Measurements from ENCODE around the gene STATH.
A peak's percentile ranks its signal among the peaks of the same experiment; 100 is the strongest.
"Not testable (repeated sequence)": the region's sequence is repeated elsewhere in the genome, so short reads cannot be mapped to it uniquely, and the experiment has no call there.

The STATH gene, protein sequence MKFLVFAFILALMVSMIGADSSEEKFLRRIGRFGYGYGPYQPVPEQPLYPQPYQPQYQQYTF

DNA sequence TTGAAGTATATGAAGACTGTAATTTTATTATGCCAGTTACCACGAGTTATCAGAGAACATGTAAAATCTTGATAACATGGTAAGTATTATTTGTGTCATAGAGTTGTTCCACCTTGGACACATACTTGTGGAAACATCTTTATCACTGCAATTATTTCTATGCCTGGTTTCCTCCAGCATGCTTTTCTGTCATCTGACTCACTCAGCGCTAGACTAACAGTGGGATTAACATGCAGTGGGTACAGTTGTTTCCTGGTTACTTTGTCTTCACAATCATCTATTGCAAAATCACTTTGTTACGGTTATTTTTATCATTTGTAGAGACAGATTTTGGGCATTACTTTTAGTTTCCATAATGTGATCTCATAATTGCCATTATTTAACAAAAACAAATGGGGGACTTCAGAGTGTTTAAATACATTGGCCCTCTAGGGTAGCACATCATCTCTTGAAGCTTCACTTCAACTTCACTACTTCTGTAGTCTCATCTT lies at the start of gene STATH:
TSS of gene STATH (plus strand) at position 441 of the 491 bp plus-strand sequence. CDS start 2,472 bp downstream, outside the sequence.
- no peak for DNase-seq

DNA sequence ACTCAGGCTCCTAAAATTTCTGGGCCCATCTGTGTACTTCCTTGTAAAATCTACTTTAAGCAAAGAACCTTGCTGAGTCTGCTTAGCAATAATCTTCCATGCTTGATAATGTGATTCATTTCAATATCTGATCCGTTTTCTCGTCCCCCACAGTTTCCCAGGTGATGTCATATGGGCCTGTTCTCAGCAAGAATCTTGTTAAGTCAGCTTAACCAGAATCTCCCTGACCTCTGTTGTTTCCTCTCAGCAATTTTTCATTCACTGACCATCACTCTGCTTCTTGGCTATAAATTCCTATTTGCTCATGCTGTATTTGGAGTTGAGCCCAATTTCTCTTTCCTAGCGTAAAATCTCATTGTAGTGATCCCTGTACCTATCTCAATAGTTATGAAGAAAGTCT lies 44.2 kb upstream of the STATH start:
- no peak for DNase-seq

DNA sequence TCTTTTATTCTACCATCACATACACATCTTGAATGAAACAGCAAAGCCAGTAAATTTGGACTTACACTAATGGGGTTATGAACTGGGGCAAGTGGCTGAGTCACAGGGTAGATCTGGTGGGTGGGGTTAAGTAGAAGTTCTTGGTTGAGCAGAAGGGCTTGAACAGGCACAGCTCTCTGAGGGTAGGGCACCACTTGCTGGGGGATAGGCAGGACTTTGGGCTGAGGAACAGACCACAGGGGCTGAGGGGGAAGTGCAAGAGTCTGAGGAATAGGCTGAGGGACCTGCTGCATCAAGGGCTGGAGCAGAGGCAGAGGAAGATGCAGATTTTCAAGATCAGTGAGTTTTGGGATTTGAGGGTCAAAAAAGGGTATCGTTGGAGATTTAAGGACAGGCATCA lies 38.6 kb upstream of the STATH start:
- peak; percentile 4 for DNase-seq

DNA sequence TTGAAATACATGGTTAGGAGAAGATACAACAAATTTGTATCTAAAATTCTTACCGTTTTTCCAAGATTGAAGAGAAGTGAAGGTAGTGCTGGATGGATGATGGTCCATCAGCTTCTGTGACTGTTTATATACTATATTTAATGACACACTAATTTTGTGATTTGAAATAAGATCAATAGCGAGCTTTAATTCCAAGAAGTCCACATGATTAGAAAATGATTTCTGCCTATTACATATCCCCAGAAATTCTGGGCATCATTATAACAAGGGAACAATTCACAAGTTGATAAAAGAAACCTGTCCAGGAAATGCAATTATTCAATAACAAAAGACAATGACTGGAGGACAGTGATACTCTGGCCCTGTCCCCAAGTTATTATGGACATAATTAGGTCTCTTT lies 30.1 kb upstream of the STATH start, which contains the start of gene CSN2:
TSS of gene CSN2 (minus strand) at position 101 of the 400 bp plus-strand sequence. CDS start 4,733 bp downstream, outside the sequence.
- DNase-seq: no peak

DNA sequence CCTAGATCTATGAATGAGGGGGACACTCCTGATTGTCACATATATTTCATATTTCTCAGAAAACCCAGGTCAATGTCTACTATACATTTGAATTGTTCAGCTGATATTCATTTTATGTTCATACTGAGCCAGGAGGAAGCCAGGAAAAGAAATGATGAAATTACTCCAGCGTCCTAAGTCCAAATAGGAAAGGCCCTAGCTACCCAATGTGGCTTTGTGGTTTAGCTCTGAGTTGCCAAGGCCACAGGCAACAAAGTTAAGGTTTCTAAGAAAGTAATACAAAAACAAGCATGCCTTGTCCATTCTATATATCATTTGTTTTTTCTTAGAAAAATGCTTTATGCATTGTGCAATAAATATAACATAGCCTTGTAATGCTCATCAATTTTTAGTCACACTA lies 25.7 kb upstream of the STATH start:
- peak; percentile 47 for DNase-seq

DNA sequence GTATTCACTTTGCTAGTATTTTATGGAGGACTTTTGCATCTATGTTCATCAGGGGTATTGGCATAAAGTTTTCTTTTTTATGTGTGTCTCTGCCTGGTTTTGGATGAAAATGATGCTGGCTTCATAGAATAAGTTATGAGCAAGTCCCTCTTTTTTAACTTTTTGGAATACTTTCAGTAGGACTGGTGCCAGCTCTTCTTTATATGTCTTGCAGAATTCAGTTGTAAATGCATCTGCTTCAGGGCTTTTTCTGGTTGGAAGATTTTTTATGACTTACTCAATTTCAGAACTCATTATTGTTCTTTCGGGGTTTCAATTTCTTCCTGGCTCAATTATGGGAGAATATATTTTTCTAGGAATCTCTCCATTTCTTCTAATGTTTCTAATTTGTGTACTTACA lies 21.1 kb upstream of the STATH start:
- no peak for DNase-seq

DNA sequence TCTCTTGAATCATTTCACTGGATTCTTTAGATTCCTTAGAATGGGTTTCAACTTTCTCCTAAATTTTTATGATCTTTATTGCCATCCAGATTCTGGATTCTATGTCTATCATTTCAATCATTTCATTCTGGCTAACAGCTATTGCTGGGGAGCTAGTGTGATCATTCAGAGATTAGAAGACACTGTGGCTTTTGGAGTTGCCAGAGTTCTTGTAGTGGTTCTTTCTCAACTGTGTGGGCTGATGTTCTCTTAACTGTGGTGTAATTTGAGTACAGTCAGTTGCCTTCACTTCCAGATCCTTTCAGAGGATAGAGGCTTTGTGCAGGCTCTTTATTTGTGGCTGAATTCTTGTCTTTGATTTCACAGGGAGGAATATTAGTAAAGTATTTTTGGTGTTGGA lies 18.2 kb upstream of the STATH start:
- peak; percentile 26 for DNase-seq

DNA sequence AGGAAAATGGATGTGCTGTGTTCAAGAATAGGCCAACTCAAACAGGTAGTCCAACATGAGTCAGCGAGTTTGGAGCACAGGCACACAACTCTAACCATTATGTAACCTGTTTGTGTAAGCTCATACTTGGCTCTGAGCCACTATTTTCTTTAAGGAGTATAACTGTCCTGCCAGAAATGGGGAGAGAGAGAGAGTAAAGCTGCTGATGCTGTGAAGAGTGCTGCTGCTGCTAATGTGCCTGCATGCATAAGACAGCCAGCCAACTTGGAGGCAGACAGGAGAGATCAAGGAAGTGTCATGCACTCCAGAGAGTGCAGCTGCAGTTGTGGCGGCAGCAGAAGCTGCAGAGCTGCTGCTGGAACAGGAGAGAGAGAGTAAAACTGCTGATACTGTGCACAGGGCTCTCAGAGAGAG lies 11.7 kb upstream of the STATH start:
- DNase-seq: no peak

DNA sequence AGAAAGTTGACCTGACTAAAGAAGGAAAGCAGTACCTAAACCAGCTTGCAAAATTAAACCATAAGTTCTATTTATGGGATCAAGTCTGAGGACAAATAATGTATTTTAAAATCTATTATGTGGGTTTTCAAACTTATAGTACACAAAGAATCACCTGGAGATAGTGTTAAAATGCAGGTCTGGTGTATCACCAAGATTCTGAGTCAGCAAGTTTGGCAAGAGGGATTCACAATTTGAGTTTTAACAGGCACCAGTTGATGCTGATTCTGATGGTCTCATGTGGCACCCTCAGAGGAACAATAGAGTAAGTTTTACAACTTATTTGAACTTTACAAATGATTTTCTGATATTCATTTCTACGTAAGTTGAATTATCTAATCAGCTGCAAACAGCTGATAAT lies 9.1 kb upstream of the STATH start:
- no peak for DNase-seq

DNA sequence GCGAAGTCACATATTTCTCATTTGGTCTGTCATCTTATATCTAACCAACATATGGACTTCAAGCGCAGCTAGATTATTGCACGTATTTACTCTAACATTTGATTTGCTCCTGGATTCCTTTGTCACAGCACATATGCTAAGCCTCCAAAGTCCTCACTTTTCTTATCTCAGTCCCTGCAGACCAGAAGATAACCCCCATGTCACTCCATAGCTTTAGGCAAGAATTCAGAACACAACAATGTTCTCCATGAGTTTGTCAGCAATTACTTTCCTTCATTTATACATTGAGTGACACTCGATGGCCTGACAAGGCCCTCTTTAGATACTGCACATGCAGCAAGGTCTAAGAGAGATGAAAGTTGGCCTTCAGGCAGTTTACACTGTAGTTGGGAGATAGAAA lies 4.8 kb upstream of the STATH start:
- peak; percentile 63 for DNase-seq

DNA sequence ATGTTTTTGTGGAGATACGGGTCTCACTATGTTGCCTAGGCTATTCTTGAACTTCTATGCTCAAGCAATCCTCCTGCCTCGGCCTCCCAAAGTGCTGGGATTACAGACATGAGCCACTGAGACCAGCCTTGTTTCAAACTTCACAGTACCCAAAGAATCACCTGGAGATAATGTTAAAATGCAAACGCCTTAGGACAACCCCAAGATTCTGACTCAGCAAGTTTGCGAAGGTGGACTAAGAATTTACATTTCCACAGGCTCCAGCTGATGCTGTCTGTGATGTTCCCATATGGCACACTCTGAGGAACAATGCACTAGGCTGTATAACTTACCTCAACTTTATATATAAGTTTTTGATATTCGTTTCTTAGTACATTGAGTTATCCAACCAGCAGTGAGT lies 984 bp upstream of the STATH start:
- no peak for DNase-seq

DNA sequence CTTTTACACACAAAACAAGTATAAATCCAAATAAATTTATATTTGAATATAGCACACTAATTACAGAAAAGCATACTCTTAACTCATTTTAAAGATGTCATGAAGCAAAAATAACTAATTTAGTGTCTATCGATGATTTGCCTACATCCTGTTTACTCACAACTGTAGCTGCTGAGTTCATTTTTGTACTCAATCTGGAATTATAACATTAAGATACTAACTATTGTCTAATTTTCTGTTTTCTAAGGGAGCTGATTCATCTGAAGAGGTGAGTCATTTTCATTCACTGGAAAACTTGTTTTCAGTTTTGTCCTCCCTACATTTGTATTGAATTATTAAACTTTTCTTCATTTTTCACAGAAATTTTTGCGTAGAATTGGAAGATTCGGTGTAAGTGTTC lies 3.7 kb downstream of the STATH start:
- DNase-seq: no peak

DNA sequence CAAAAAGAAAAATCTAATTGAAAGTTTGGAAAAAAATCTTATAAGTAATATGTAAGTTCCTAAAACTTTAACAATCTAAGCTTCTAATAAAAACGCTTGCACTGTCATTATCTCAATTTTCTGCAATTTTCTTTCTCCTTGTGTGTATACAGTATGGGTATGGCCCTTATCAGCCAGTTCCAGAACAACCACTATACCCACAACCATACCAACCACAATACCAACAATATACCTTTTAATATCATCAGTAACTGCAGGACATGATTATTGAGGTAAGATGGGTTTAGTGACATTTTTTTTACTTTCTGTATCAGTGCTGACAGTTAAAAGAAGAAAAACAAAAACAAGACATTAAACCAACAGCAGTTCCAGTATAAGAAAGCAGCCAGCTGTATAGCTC lies 4.9 kb downstream of the STATH start:
- peak; percentile 92 for DNase-seq

DNA sequence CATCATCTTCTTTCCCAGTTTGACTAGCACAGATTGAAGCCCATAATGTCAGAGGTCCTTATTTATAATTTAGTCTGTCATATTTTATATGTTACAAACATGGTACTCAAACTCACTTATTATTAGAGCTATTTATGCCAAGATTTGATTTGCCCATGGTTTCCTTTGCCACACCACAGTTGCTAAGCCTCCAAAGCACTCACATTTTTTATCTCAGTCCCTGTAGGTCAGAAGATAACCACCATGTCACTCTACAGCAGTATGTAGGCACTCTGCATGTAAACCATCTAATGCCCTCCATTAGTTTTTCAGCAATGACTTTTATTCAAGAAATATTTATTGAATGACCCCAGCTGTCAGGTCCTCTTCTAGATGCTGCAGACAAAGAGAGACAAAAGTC lies 6.7 kb downstream of the STATH start:
- no peak for DNase-seq

DNA sequence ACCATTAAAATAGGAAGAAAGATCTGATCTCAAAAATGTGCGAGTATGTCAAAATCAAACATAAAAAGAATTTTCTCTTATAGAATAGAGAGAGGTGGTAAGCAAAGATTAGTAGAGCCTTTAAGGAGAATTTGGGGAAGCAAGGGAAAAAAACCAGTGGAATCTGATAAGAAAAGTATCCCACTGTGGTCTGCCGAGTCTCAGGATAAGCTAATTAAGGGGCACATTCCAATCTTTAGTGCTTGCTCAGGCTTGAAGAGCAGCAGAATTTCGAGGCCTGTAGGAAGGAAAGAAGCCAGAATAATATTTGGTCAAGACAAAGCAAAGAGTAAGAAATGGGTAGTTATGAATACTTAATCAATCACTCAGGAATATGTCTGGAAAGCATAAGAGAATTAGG lies 13.0 kb downstream of the STATH start:
- DNase-seq: no peak

DNA sequence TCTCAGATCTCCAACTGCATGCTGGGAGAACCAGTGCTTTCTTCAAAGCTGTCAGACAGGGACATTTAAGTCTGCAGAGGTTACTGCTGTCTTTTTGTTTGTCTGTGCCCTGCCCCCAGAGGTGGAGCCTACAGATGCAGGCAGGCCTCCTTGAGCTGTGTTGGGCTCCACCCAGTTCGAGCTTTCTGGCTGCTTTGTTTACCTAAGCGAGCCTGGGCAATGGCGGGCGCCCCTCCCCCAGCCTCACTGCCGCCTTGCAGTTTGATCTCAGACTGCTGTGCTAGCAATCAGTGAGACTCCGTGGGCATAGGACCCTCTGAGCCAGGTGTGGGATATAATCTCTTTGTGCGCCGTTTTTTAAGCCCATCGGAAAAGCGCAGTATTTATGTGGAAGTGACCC lies 23.2 kb downstream of the STATH start:
- not testable (repeated sequence) for DNase-seq

DNA sequence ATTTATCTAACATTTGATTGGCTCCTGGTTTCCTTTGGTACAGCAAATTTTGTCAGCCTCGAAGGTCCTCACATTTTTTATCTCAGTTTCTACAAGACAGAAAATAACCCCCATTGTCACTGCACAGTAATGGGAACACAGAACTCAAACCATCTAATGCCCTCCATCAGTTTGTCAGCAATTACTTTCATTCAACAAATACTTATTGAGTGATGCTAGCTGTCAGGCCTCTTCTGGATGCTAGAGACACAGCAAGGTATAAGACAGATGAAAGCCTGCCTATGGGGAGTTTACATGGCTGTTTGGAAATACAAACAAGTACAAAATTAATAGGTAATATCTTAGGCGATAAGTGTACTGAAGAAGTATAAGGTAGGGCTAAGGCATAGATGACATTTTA lies 27.5 kb downstream of the STATH start:
- DNase-seq: no peak

DNA sequence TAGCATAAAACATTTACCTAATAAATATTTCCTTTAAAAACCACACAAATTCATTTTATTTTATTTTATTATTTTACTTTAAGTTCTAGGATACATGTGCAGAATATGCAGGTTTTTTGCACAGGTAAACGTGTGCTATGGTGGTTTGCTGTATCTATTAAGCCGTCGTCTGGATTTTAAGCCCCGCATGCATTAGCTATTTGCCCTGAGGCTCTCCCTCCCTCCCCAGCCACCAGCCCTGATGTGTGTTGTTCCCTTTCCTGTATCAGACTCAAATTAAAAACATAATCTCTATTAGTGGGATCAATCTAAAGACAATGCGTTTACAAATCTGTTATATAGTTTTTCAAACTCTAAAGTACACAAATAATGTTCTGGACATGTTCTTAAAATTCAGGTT lies 31.2 kb downstream of the STATH start:
- DNase-seq: no peak

DNA sequence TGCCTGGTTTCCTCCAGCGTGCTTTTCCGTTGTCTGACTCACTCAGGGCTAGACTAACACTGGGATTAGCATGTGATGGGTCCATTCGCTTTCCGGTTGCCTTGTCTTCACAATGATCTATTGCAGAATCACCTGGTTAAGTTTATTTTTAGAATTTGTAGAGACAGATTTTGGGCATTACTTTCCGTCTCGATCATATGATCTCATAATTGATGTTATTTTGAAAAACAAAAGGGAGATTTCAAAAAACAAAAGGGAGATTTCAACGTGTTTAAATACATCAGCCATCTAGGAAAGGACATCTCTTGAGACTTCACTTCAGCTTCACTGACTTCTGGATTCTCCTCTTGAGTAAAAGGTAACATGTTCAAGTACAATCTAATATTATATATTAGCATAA lies 32.4 kb downstream of the STATH start, which contains the start of gene HTN3:
TSS of gene HTN3 (plus strand) at position 301 of the 400 bp plus-strand sequence. CDS start 2,282 bp downstream, outside the sequence.
- not testable (repeated sequence) for DNase-seq

DNA sequence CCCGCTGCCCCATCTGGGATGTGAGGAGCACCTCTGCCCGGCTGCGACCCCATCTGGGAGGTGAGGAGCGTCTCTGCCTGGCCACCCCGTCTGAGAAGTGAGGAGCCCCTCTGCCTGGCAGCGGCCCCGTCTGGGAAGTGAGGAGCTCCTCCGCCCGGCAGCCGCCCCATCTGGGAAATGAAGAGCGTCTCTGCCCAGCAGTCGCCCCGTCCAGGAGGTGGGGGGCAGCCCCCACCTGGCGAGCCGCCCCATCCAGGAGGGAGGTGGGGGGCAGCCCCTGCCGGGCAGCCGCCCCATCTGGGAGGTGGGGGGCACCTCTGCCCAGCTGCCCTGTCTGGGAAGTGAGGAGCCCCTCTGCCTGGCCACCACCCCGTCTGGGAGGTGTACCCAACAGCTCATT lies 41.8 kb downstream of the STATH start:
- DNase-seq: not testable (repeated sequence)

DNA sequence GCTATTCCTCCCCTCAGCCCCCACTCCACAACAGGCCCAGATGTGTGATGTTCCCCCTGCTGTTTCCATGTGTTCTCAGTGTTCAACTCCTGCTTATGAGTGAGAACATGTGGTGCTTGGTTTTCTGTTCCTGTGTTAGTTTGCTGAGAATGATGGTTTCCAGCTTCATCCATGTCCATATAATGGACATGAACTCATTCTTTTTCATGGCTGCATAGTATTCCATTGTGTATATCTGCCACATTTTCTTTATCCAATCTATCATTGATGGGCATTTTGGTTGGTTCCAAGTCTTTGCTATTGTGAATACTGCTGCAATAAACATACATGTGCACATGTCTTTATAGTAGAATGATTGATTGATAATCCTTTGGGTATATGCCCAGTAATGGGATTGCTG lies 44.2 kb downstream of the STATH start:
- not testable (repeated sequence) for DNase-seq

DNA sequence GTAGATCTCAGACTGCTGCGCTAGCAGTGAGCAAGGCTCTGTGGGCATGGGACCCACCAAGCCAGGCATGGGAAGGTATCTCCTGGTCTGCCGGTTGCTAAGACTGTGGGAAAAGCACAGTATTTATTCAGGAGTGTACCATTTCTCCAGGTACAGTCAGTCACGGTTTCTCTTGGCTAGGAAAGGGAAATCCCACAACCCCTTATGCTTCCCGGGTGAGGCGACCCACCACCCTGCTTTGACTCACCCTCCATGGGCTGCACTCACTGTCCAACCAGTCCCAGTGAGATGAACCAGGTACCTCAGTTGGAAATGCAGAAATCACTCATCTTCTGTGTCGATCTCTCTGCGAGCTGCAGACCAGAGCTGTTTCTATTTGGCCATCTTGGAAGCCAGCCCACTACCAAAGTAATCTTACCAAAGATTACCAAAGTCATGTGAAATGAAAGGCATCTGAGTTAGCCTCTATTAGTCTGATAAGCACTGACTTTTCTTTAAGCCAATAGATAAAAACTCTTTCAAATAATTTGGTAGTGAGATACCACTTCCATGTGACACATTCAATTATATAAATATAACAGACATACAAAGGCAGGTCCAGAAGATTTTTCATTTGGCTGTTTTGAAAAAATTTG lies 46.0 kb downstream of the STATH start:
- DNase-seq: no peak

DNA sequence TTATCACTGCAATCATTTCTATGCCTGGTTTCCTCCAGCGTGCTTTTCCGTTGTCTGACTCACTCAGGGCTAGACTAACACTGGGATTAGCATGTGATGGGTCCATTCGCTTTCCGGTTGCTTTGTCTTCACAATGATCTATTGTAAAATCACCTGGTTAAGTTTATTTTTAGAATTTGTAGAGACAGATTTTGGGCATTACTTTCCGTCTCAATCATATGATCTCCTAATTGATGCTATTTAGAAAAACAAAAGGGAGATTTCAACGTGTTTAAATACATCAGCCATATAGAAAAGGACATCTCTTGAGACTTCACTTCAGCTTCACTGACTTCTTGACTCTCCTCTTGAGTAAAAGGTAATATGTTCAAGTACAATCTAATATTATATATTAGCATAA lies 54.4 kb downstream of the STATH start, which contains the start of gene HTN1:
TSS of gene HTN1 (plus strand) at position 301 of the 400 bp plus-strand sequence. CDS start 2,639 bp downstream, outside the sequence.
- DNase-seq: not testable (repeated sequence)

Data from OCI-M1 (cell line).